A673 (cell line): ENCODE data around the gene TNNI3.

Source experiments
- CTCF ChIP-seq: fragments of 300-800, 200-600 bp; sonication (generic); conservative IDR thresholded peaks from 2 replicates; pipeline ENCODE4 v1.5.1; 2017; ENCODE audit warnings: low read depth, mild to moderate bottlenecking, antibody characterized with exemption, low read length, moderate library complexity, mixed read lengths
- EZH2 ChIP-seq: fragments of 200-600 bp; sonication (generic); IDR thresholded peaks from 2 replicates; pipeline ENCODE4 v1.6.1; 2017; ENCODE audit warnings: borderline replicate concordance, low read depth, mild to moderate bottlenecking, mixed read lengths, antibody characterized with exemption, low read length; ENCODE audit not compliant: poor library complexity, severe bottlenecking

DNA sequence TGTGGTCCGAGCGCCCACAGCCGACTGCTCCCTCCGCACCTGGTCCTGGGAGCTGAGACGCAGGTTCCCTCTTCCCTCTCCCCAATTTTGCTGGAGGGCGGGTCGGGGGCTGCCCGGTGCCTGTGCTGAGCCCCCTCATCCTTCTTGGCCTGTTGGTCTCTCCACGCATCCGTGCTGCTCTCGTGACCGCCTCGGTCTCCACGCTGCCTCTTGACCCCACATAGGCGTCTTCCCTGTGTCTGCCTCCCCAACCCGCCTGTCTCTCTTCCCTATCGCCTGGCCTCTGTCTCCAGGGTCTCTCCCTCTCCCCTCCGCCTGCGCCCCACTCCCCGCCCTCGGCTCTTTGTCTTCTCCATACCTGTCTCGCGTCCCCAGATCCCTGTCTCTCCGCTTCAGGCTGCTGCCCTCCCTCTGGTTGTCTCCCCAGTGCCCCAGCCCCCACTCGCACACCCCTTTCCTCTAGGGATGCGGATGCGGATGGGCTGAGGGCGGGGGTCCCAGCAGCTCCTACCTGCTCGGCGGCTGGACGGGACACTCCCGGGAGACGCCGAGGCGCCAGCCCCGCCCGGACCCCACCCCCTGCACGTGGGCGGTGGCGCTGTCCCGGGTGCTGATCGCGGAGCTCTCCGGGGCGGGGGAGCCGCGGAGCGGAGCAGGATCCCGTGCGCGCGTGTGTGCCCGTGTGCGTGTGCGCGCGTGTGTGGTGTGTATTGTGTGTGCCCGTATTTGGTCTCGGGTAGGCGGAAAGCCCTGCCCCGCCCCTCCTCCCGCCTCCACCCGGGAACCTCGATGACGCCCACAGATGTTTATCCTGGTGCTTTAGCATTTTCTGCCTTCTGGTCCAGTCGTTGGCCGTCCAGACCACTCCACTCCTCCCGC, 22.3 kb upstream of the TNNI3 start, which contains the start of gene SYT5:
- no peak for TF ChIP-seq CTCF
- TF ChIP-seq EZH2: no peak
